ENCODE results near the gene PARP9. TPM values are rescaled to one million over a fixed set of nuclear protein-coding genes. Genes with fewer than 3 reads are reported as not detected.

PARP9 gene
- total and polyA plus RNA-seq, 2 of the 4 experiments (the other 2 are of a cell fraction), result 6.7 to 7.7 TPM

GRCh38 chr3:122505676-122506075 lies 58.4 kb downstream of the PARP9 start:
- WGBS, 2 experiments (ENCODE audit: extremely low coverage in 2 of 2, insufficient read length in 1 of 2), result 60% methylated on average over 1 of the region's 2 CpGs; no CpG with 5 or more reads in 1 of the 2 experiments
- intact Hi-C loops (cut with micrococcal nuclease) (no loop called here), in situ Hi-C loops (cut with MboI; ENCODE audit: low sequenced_read_pairs) (no loop called here), dilution Hi-C loops (cut with HindIII; ENCODE audit: low sequenced_read_pairs, unreplicated experiment) (no loop called here)
- Histone ChIP-seq H4K5ac (ENCODE audit: low read depth, low read length) (no peak overlapping the region), H3K9ac (ENCODE audit: low read depth, low read length) (no peak overlapping the region), H3K4me2 (ENCODE audit: low read depth, low read length) (no peak overlapping the region), H3K23ac (ENCODE audit: low read depth, low read length) (no peak overlapping the region), H2BK20ac (ENCODE audit: low read depth, low read length) (no peak overlapping the region), H2AFZ (replicated peaks; ENCODE audit: low read length, poor library complexity) (no peak overlapping the region), H3K56ac (ENCODE audit: extremely low read depth, insufficient read depth, low read length) (no peak overlapping the region), H2AK5ac (ENCODE audit: low read depth, low read length) (no peak overlapping the region), H3K27ac (ENCODE audit: insufficient read depth, low read length) (no peak overlapping the region), H4K91ac (ENCODE audit: insufficient read depth, low read depth, low read length) (no peak overlapping the region), H4K20me1 (ENCODE audit: insufficient read depth, low read length) (peaks cover 76% of the 10 kb centered on the region), H3K14ac (replicated peaks; ENCODE audit: low read depth, low read length) (no peak overlapping the region), H2AK9ac (replicated peaks; ENCODE audit: low read depth, low read length, poor library complexity) (no peak overlapping the region), H3K4me3 (ENCODE audit: insufficient read depth, low read depth, low read length) (no peak overlapping the region), H3K9me1 (ENCODE audit: insufficient read depth, low read length) (peaks cover 6% of the 10 kb centered on the region), H3K36me3 (ENCODE audit: control insufficient read depth, insufficient read depth, low read length) (no peaks in the 10 kb centered on the region), H4K8ac (ENCODE audit: low read depth in 2 of 2, low read length in 2 of 2) (no peak overlapping the region), H3K27me3 (ENCODE audit: control insufficient read depth, insufficient read depth, low read length) (no peaks in the 10 kb centered on the region), H3K4ac (ENCODE audit: low read depth, low read length) (no peak overlapping the region), H3K79me1 (ENCODE audit: low read depth in 1 of 2, low read length in 2 of 2) (peaks cover 9 to 50% of the 10 kb centered on the region in 2 experiments; a peak in 3 of 4 replicates), H3K4me1 (ENCODE audit: control insufficient read depth, insufficient read depth, low read length) (0 out of 2 replicates have a peak, but pooled peaks cover 1% of the 10 kb centered on the region), H3K18ac (ENCODE audit: low read depth, low read length) (no peak overlapping the region), H2BK5ac (ENCODE audit: low read depth, low read length, poor library complexity, severe bottlenecking) (no peak overlapping the region), H2BK120ac (ENCODE audit: low read depth, low read length) (no peak overlapping the region), H3K9me3 (ENCODE audit: control insufficient read depth, insufficient read depth, low read length) (no peaks in the 10 kb centered on the region), H2BK15ac (ENCODE audit: low read depth, low read length) (no peak overlapping the region)
- DNase-seq (no peak), ATAC-seq (ENCODE audit: low read depth) (no peak)
- CTCF ChIA-PET, result no interaction called here
- POLR2A ChIA-PET (ENCODE audit: unreplicated experiment), result no interaction called here
- no TSS peak for BruUV-seq (replicated peaks)
- TF ChIP-seq FOS (IDR thresholded peaks at IDR 0.05; ENCODE audit: low read depth, low read length) (no peak), USF2 (IDR thresholded peaks at IDR 0.05; ENCODE audit: low read depth, low read length) (no peak), RFX5 (IDR thresholded peaks at IDR 0.05; ENCODE audit: low read depth, low read length) (no peak), POLR2A (IDR thresholded peaks at IDR 0.05; ENCODE audit: low read depth, low read length) (no peak), RAD21 (IDR thresholded peaks at IDR 0.05; ENCODE audit: low read length) (no peak), CEBPB (IDR thresholded peaks at IDR 0.05; ENCODE audit: low read depth, low read length) (no peak), MXI1 (IDR thresholded peaks at IDR 0.05; ENCODE audit: borderline replicate concordance, low read depth, low read length) (no peak), ELK1 (IDR thresholded peaks at IDR 0.05; ENCODE audit: borderline replicate concordance, low read depth, low read length) (no peak), MAZ (IDR thresholded peaks at IDR 0.05; ENCODE audit: borderline replicate concordance, low read depth, low read length) (no peak), MAFK (IDR thresholded peaks at IDR 0.05; ENCODE audit: low read depth, low read length) (no peak), CTCF (conservative IDR thresholded peaks at IDR 0.05; ENCODE audit: low read depth, low read length) (no peak), SMC3 (IDR thresholded peaks at IDR 0.05; ENCODE audit: low read depth, low read length) (no peak)

Data from IMR-90 (cell line).